GM21529 (cell line): ENCODE data around the gene HYI.

Experiments
- ATAC-seq: cut with Tn5 transposase; IDR thresholded peaks from one replicate; pipeline ENCODE4 v1.9.1; 2021; ENCODE audit not compliant: unreplicated experiment

The HYI gene

DNA sequence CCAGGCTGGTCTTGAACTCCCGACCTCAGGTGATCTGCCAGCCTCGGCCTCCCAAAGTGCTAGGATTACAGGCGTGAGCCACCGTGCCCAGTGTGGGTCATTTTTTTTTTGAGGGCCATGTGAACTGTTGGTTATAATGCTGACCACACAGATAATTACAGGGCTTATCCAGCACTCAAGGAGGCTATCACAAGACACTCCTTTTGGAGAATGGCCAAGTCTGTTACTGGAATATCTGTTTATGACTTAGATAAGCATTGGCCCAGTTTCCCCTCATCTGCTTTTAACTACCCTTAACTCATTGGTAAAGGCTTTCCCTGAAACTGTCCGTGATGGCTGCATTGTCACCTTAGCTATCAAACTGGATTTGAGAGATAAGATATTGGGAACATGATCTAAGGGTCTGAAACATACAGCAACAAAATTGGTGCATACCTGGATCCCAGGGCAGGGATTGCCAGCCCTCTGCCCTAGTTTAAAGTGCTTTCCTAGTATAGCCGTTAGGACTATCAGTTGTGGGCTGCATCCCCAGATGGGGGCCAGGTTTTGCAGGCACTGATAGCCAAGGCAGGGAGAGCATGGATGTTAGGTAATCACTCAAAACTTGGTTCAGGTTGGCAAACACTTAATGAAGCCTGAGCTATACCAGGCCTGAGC is 48.4 kb downstream of the HYI start:
- ATAC-seq = no peak

DNA sequence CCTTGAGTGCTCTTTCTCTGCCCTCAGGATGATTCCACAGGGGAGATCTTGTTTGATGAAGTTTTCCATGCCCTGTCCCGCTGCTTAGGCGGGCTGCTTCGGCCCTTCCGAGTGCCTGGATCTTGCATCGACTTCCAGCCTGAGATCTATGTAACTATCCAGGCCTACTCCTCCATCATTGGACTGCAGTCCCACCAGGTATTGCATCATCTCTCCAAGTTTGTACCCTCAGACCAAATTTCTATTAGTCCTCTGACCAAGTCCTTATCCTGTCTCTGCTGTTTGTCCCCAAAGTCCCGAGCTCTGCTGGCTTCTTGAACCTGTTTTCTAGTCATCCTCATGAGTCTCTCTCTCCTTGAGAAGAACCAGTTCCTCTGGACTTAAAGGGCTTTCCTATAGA is 49.4 kb downstream of the HYI start:
- ATAC-seq = no peak

- no peak for ATAC-seq
These were observed 51.5 kb downstream of the HYI start for GRCh38 chr1:43402089-43402865.
